Lower lobe of right lung (tissue), 2 donors: ENCODE measurements around the gene PDE7B. TPM values are rescaled to one million over a fixed set of nuclear protein-coding genes. Genes with fewer than 3 reads are reported as not detected.
A peak's percentile ranks its signal among the peaks of the same experiment; 100 is the strongest.

Experiments
- ATAC-seq, 2 donors: fragments of 200-7000 bp; cut with Tn5 transposase; one replicate each; pipeline ENCODE4 v1.9.1; 2020 to 2022; ENCODE audit warnings: mild to moderate bottlenecking in 2 of 2, moderate library complexity in 2 of 2
- DNase-seq: peaks from one replicate; pipeline ENCODE4 v3.0.0-alpha.2; 2020
- H3K27ac ChIP-seq: fragments of 200-600 bp; one replicate; pipeline ENCODE4 v1.8.0; 2022
- H3K27me3 ChIP-seq: fragments of 200-600 bp; one replicate; pipeline ENCODE4 v1.8.0; 2022; ENCODE audit warnings: low read depth
- H3K36me3 ChIP-seq: fragments of 200-600 bp; one replicate; pipeline ENCODE4 v1.8.0; 2022; ENCODE audit warnings: mild to moderate bottlenecking
- H3K4me1 ChIP-seq: fragments of 200-600 bp; one replicate; pipeline ENCODE4 v1.8.0; 2022
- H3K4me3 ChIP-seq: fragments of 200-600 bp; one replicate; pipeline ENCODE4 v1.8.0; 2022; ENCODE audit warnings: mild to moderate bottlenecking
- H3K9me3 ChIP-seq: fragments of 200-600 bp; one replicate; pipeline ENCODE4 v1.8.0; 2022
- CTCF ChIP-seq: fragments of 200-600 bp; IDR thresholded peaks from one replicate; pipeline ENCODE4 v1.8.0; 2022; ENCODE audit warnings: antibody characterized with exemption, mild to moderate bottlenecking
- intact Hi-C: fragments of 100-400 bp; cut with DNase I; formaldehyde crosslinking; loops from one replicate; pipeline ENCODE4 v1.11.0; 2022
- total RNA-seq: library from RNA; stranded (reverse); fragmentation: NEBNext Ultra II Directional; extraction: Animal tissue kit (Norgen Biotek cat#: 25700); gene quantifications from one replicate; pipeline ENCODE4 v1.2.1, GENCODE V29; 2021
- donor health status: DM: no; HTN: yes; CAD: no; lungs with severe emphysema.

Gene PDE7B
- total RNA-seq, 1 donor from 2014 or later: 2.2 TPM

GRCh38 chr6:135880066-135880972 is 28.8 kb downstream of the PDE7B start:
- Histone ChIP-seq H3K4me1 (peaks cover 9% of the 10 kb centered on the region), H3K9me3 (no peaks in the 10 kb centered on the region), H3K4me3 (peak overlapping the region; percentile 25), H3K36me3 (no peaks in the 10 kb centered on the region), H3K27me3 (no peaks in the 10 kb centered on the region), H3K27ac (peak overlapping the region; percentile 67)
- peak; percentile 60 to 66 for ATAC-seq
- no peak for TF ChIP-seq CTCF
- intact Hi-C loops: no loop called here
- no peak for DNase-seq

GRCh38 chr6:135883045-135883444 is 31.5 kb downstream of the PDE7B start:
- H3K36me3 ChIP-seq: no peaks in the 10 kb centered on the region
- intact Hi-C loops: no loop called here
- no peak for DNase-seq
- no peaks in the 10 kb centered on the region for H3K27me3 ChIP-seq
- no peak for ATAC-seq
- TF ChIP-seq CTCF: no peak
- H3K4me1 ChIP-seq: peaks cover 9% of the 10 kb centered on the region
- H3K4me3 ChIP-seq: no peak overlapping the region
- no peaks in the 10 kb centered on the region for H3K9me3 ChIP-seq
- H3K27ac ChIP-seq: no peak overlapping the region

GRCh38 chr6:135883536-135883935 is 32.0 kb downstream of the PDE7B start:
- ATAC-seq: no peak
- DNase-seq: no peak
- H3K9me3 ChIP-seq: no peaks in the 10 kb centered on the region
- no peak for TF ChIP-seq CTCF
- intact Hi-C loops: no loop called here
- peaks cover 9% of the 10 kb centered on the region for H3K4me1 ChIP-seq
- no peak overlapping the region for H3K27ac ChIP-seq
- no peaks in the 10 kb centered on the region for H3K27me3 ChIP-seq
- no peak overlapping the region for H3K4me3 ChIP-seq
- no peaks in the 10 kb centered on the region for H3K36me3 ChIP-seq

GRCh38 chr6:135884136-135884535 is 32.6 kb downstream of the PDE7B start:
- DNase-seq: no peak
- Histone ChIP-seq H3K36me3 (no peaks in the 10 kb centered on the region), H3K27me3 (no peaks in the 10 kb centered on the region), H3K4me1 (peaks cover 9% of the 10 kb centered on the region), H3K4me3 (no peak overlapping the region), H3K9me3 (no peaks in the 10 kb centered on the region), H3K27ac (no peak overlapping the region)
- no peak for ATAC-seq
- intact Hi-C loops: no loop called here
- TF ChIP-seq CTCF: no peak

- no peaks in the 10 kb centered on the region for H3K27me3 ChIP-seq
- no peak overlapping the region for H3K4me3 ChIP-seq
- H3K9me3 ChIP-seq: no peaks in the 10 kb centered on the region
- ATAC-seq (no peak), DNase-seq (no peak)
- H3K27ac ChIP-seq: no peak overlapping the region
- no peaks in the 10 kb centered on the region for H3K36me3 ChIP-seq
- intact Hi-C loops: no loop called here
- no peaks in the 10 kb centered on the region for H3K4me1 ChIP-seq
- TF ChIP-seq CTCF: no peak
Observed at GRCh38 chr6:135887069-135887468, 35.6 kb downstream of the PDE7B start.
